ENCODE measurements around the gene HRC. TPM values are rescaled to one million over a fixed set of nuclear protein-coding genes. Genes with fewer than 3 reads are reported as not detected.

HRC gene
- total and polyA plus RNA-seq, 2 of the 8 experiments (the other 6 are each of a cell fraction or from before 2014, with no cell fraction given), result 2.3 to 2.6 TPM

DNA sequence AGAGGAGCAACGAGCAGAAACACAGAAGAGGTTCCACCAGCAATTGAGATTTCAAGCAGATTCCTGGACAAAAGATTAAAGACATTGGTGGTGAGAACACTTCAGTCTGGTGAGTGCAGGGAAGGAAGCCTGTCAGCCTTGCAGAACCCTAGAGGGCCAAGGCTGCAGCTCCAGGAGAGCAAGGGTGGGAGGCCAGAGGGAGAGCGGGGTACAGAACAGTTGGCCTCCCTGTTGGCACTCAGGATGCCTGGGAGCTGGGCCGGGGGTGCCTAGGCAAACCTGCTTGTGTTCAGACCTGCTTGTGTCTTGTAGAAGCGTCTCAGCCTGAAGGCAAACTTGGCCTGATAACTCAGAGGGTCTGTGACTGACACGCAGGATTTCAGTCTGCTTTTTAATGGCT lies 46.1 kb downstream of the HRC start (continued):
- no peak for TF ChIP-seq POU5F1 (IDR thresholded peaks at IDR 0.05; ENCODE audit: low read depth, low read length)
- TF ChIP-seq TBP (IDR thresholded peaks at IDR 0.05; ENCODE audit: low read depth, low read length), result no peak
- TF ChIP-seq BRCA1 (IDR thresholded peaks at IDR 0.05; ENCODE audit: low read depth, low read length), result no peak
- no peak; the same call in 1 of the 2 replicates for TF ChIP-seq POLR2AphosphoS5 (IDR thresholded peaks at IDR 0.05; ENCODE audit: low read depth, low read length)
- TF ChIP-seq TAF7 (optimal IDR thresholded peaks at IDR 0.05; ENCODE audit: borderline replicate concordance, low read depth, low read length), result no peak
- TF ChIP-seq RFX5 (IDR thresholded peaks at IDR 0.05; ENCODE audit: borderline replicate concordance, low read depth, low read length), result no peak

All from H1 (cell line).